ENCODE measurements around the gene ERBB2. TPM values are rescaled to one million over a fixed set of nuclear protein-coding genes. Genes with fewer than 3 reads are reported as not detected.

Gene ERBB2
- total and polyA plus RNA-seq, 4 donors, result 32.2 to 130 (median 79.5) TPM

- H3K4me1 ChIP-seq (ENCODE audit: control insufficient read depth in 5 of 5, insufficient read depth in 5 of 5, low read length in 5 of 5), result peaks cover 3 to 41% (median 18%) of the 10 kb centered on the region in 5 donors
- no peaks in the 10 kb centered on the region for H3K27me3 ChIP-seq (ENCODE audit: control insufficient read depth in 3 of 3, insufficient read depth in 3 of 3, low read length in 2 of 3)
- no peak for TF ChIP-seq CTCF (IDR thresholded peaks at IDR 0.05; ENCODE audit: control extremely low read depth, extremely low read depth)
- H3K27ac ChIP-seq (ENCODE audit: low read depth in 1 of 2, low read length in 1 of 2), result peak overlapping the region; percentile 40 to 94
- ATAC-seq (ENCODE audit: insufficient read depth, low FRiP score) (no peak), DNase-seq (no peak)
- no peaks in the 10 kb centered on the region for H3K9me3 ChIP-seq (ENCODE audit: control insufficient read depth in 4 of 4, insufficient read depth in 3 of 4, low read length in 3 of 4)
- H3K9ac ChIP-seq (ENCODE audit: insufficient read depth in 1 of 2, low read length in 2 of 2), result peak overlapping the region; percentile 68 to 84
- H3K4me3 ChIP-seq, result peak overlapping the region; percentile 26
- peaks cover 0 to 4% (median under 1%) of the 10 kb centered on the region in 4 donors for H3K36me3 ChIP-seq (ENCODE audit: control insufficient read depth in 4 of 4, insufficient read depth in 4 of 4, low read length in 4 of 4)
- 46 to 48% methylated on average over 10 of the region's 10 CpGs for WGBS, 2 donors
Observed at GRCh38 chr17:39701012-39701783, 1.3 kb downstream of the ERBB2 start.

GRCh38 chr17:39701784-39702422 is 2.0 kb downstream of the ERBB2 start:
- ATAC-seq (ENCODE audit: insufficient read depth, low FRiP score) (no peak), DNase-seq (no peak)
- H3K36me3 ChIP-seq (ENCODE audit: control insufficient read depth in 4 of 4, insufficient read depth in 4 of 4, low read length in 4 of 4), result peaks cover 0 to 6% (median under 1%) of the 10 kb centered on the region in 4 donors
- peak overlapping the region in 1 of 2 donors; percentile 40 for H3K27ac ChIP-seq (ENCODE audit: low read depth in 1 of 2, low read length in 1 of 2)
- no peaks in the 10 kb centered on the region for H3K27me3 ChIP-seq (ENCODE audit: control insufficient read depth in 3 of 3, insufficient read depth in 3 of 3, low read length in 2 of 3)
- TF ChIP-seq CTCF (IDR thresholded peaks at IDR 0.05; ENCODE audit: control extremely low read depth, extremely low read depth), result no peak
- no peaks in the 10 kb centered on the region for H3K9me3 ChIP-seq (ENCODE audit: control insufficient read depth in 4 of 4, insufficient read depth in 3 of 4, low read length in 3 of 4)
- peaks cover 3 to 47% (median 20%) of the 10 kb centered on the region in 5 donors for H3K4me1 ChIP-seq (ENCODE audit: control insufficient read depth in 5 of 5, insufficient read depth in 5 of 5, low read length in 5 of 5)
- H3K4me3 ChIP-seq, result no peak overlapping the region
- 77 to 80% methylated on average over 4 of the region's 4 CpGs for WGBS, 2 donors
- H3K9ac ChIP-seq (ENCODE audit: insufficient read depth in 1 of 2, low read length in 2 of 2), result peak overlapping the region in 1 of 2 donors; percentile 14

GRCh38 chr17:39702901-39703893 is 3.3 kb downstream of the ERBB2 start:
- H3K36me3 ChIP-seq (ENCODE audit: control insufficient read depth in 4 of 4, insufficient read depth in 4 of 4, low read length in 4 of 4), result peaks cover 0 to 11% (median 5%) of the 10 kb centered on the region in 4 donors
- DNase-seq (no peak), ATAC-seq (ENCODE audit: insufficient read depth, low FRiP score) (no peak)
- H3K9me3 ChIP-seq (ENCODE audit: control insufficient read depth in 4 of 4, insufficient read depth in 3 of 4, low read length in 3 of 4), result no peaks in the 10 kb centered on the region
- no peak for TF ChIP-seq CTCF (IDR thresholded peaks at IDR 0.05; ENCODE audit: control extremely low read depth, extremely low read depth)
- H3K4me3 ChIP-seq, result no peak overlapping the region
- peak overlapping the region; percentile 52 to 62 for H3K27ac ChIP-seq (ENCODE audit: low read depth in 1 of 2, low read length in 1 of 2)
- peaks cover 3 to 47% (median 21%) of the 10 kb centered on the region in 5 donors for H3K4me1 ChIP-seq (ENCODE audit: control insufficient read depth in 5 of 5, insufficient read depth in 5 of 5, low read length in 5 of 5)
- H3K27me3 ChIP-seq (ENCODE audit: control insufficient read depth in 3 of 3, insufficient read depth in 3 of 3, low read length in 2 of 3), result no peaks in the 10 kb centered on the region
- H3K9ac ChIP-seq (ENCODE audit: insufficient read depth in 1 of 2, low read length in 2 of 2), result no peak overlapping the region
- WGBS, 2 donors, result 59 to 65% methylated on average over 11 to 12 of the region's 12 CpGs

All from lung (tissue), 12 donors.